IMR-90 (cell line): ENCODE measurements around the gene NDUFS5. TPM values are rescaled to one million over a fixed set of nuclear protein-coding genes. Genes with fewer than 3 reads are reported as not detected.

Experiments used
- ATAC-seq: fragments of 200-7000 bp; cut with Tn5 transposase; 2 replicates; pipeline ENCODE4 v1.9.1; 2020; ENCODE audit warnings: low read depth, mild to moderate bottlenecking, moderate library complexity
- BruUV-seq: library from RNA; stranded (reverse); fragments of 400-500 nt; replicated peaks from 2 replicates; lab custom pipeline; 2021; lab: Mats Ljungman, UMichigan
- CTCF ChIA-PET: fragments of 300-600 bp; formaldehyde crosslinking; extraction: SDS; loops from one replicate; lab custom pipeline; 2021; ENCODE audit warnings: antibody characterized with exemption; lab: Yijun Ruan, JAX
- POLR2A ChIA-PET: fragments of 300-600 bp; sonication (Branson Sonifier 250); formaldehyde crosslinking; loops from one replicate; lab custom pipeline; 2022; ENCODE audit warnings: antibody characterized with exemption; ENCODE audit not compliant: unreplicated experiment; lab: Charles Lee
- DNase-seq: peaks from one replicate; pipeline ENCODE4 v3.0.0; 2013
- H2AFZ ChIP-seq: replicated peaks from 2 replicates; pipeline ENCODE3; 2013; ENCODE audit warnings: low read length, mild to moderate bottlenecking; ENCODE audit not compliant: poor library complexity
- H2AK5ac ChIP-seq: 2 replicates; pipeline ENCODE4 v1.6.1; 2013; ENCODE audit warnings: low read depth, low read length, inconsistent platforms
- H2AK9ac ChIP-seq: replicated peaks from 2 replicates; pipeline ENCODE3; 2013; ENCODE audit warnings: mild to moderate bottlenecking, low read depth, low read length, moderate library complexity; ENCODE audit not compliant: poor library complexity
- H2BK120ac ChIP-seq: 2 replicates; pipeline ENCODE4 v1.6.1; 2013; ENCODE audit warnings: low read depth, low read length, inconsistent platforms
- H2BK15ac ChIP-seq: 3 replicates; pipeline ENCODE4 v1.6.1; 2013; ENCODE audit warnings: low read depth, low read length, inconsistent platforms
- H2BK20ac ChIP-seq: 2 replicates; pipeline ENCODE4 v1.6.1; 2013; ENCODE audit warnings: low read depth, mild to moderate bottlenecking, inconsistent platforms, low read length, moderate library complexity
- H2BK5ac ChIP-seq: 2 replicates; pipeline ENCODE4 v1.6.1; 2013; ENCODE audit warnings: mild to moderate bottlenecking, low read depth, low read length, inconsistent platforms; ENCODE audit not compliant: poor library complexity, severe bottlenecking
- H3K14ac ChIP-seq: replicated peaks from 2 replicates; pipeline ENCODE4 v1.6.1; 2013; ENCODE audit warnings: low read depth, low read length, inconsistent platforms
- H3K18ac ChIP-seq: 2 replicates; pipeline ENCODE4 v1.6.1; 2013; ENCODE audit warnings: low read depth, low read length, control low read depth
- H3K23ac ChIP-seq: 2 replicates; pipeline ENCODE4 v1.6.1; 2013; ENCODE audit warnings: low read depth, low read length, inconsistent platforms
- H3K27ac ChIP-seq: 2 replicates; pipeline ENCODE4 v1.5.1; 2013; ENCODE audit warnings: mild to moderate bottlenecking, control low read depth, low read length; ENCODE audit not compliant: insufficient read depth
- H3K27me3 ChIP-seq: 2 replicates; pipeline ENCODE4 v1.6.1; 2013; ENCODE audit warnings: low read length; ENCODE audit not compliant: control insufficient read depth, insufficient read depth
- H3K36me3 ChIP-seq: 2 replicates; pipeline ENCODE4 v1.6.1; 2013; ENCODE audit warnings: low read length, mixed read lengths; ENCODE audit not compliant: control insufficient read depth, insufficient read depth
- H3K4ac ChIP-seq: 2 replicates; pipeline ENCODE4 v1.6.1; 2013; ENCODE audit warnings: low read depth, low read length, inconsistent platforms
- H3K4me1 ChIP-seq: 2 replicates; pipeline ENCODE4 v1.6.1; 2013; ENCODE audit warnings: low read length, mixed read lengths; ENCODE audit not compliant: control insufficient read depth, insufficient read depth
- H3K4me2 ChIP-seq: 2 replicates; pipeline ENCODE4 v1.6.1; 2013; ENCODE audit warnings: low read depth, mild to moderate bottlenecking, control low read depth, low read length, moderate library complexity
- H3K4me3 ChIP-seq: 2 replicates; pipeline ENCODE4 v1.5.1; 2013; ENCODE audit warnings: low read depth, mild to moderate bottlenecking, control low read depth, low read length, moderate library complexity; ENCODE audit not compliant: insufficient read depth
- H3K56ac ChIP-seq: 2 replicates; pipeline ENCODE4 v1.6.1; 2013; ENCODE audit warnings: low read length, inconsistent platforms; ENCODE audit not compliant: insufficient read depth; ENCODE audit errors: extremely low read depth
- H3K79me1 ChIP-seq, 2 experiments: 2 replicates each; pipeline ENCODE4 v1.6.1; 2013; ENCODE audit warnings: low read length in 2 of 2, inconsistent platforms in 1 of 2, low read depth in 1 of 2
- H3K9ac ChIP-seq: 2 replicates; pipeline ENCODE4 v1.6.1; 2013; ENCODE audit warnings: low read depth, low read length, control low read depth
- H3K9me1 ChIP-seq: 2 replicates; pipeline ENCODE4 v1.6.1; 2013; ENCODE audit warnings: low read length, inconsistent platforms; ENCODE audit not compliant: insufficient read depth
- H3K9me3 ChIP-seq: 2 replicates; pipeline ENCODE4 v1.6.1; 2013; ENCODE audit warnings: low read length; ENCODE audit not compliant: control insufficient read depth, insufficient read depth
- H4K20me1 ChIP-seq: 2 replicates; pipeline ENCODE4 v1.6.1; 2013; ENCODE audit warnings: low read length, inconsistent platforms; ENCODE audit not compliant: insufficient read depth
- H4K5ac ChIP-seq: 2 replicates; pipeline ENCODE4 v1.6.1; 2013; ENCODE audit warnings: mild to moderate bottlenecking, low read depth, low read length, control low read depth
- H4K8ac ChIP-seq, 2 experiments: 2 replicates each; pipeline ENCODE4 v1.6.1; 2013; ENCODE audit warnings: low read depth in 2 of 2, low read length in 2 of 2, control low read depth in 1 of 2, inconsistent platforms in 1 of 2
- H4K91ac ChIP-seq: 2 replicates; pipeline ENCODE4 v1.6.1; 2013; ENCODE audit warnings: low read depth, low read length, inconsistent platforms; ENCODE audit not compliant: insufficient read depth
- BHLHE40 ChIP-seq: fragments of 150-350 bp; IDR thresholded peaks from 2 replicates; pipeline ENCODE4 v1.6.1; 2016; ENCODE audit warnings: mild to moderate bottlenecking, low read depth, low read length
- CEBPB ChIP-seq: IDR thresholded peaks from 2 replicates; pipeline ENCODE4 v1.6.1; 2012; ENCODE audit warnings: low read depth, low read length, improper control_type of control experiment
- CHD1 ChIP-seq: IDR thresholded peaks from 2 replicates; pipeline ENCODE4 v1.6.1; 2012; ENCODE audit warnings: low read depth, low read length, improper control_type of control experiment
- CTCF ChIP-seq: conservative IDR thresholded peaks from 2 replicates; pipeline ENCODE4 v1.5.1; 2012; ENCODE audit warnings: mild to moderate bottlenecking, low read depth, low read length, improper control_type of control experiment
- ELK1 ChIP-seq: fragments of 150-350 bp; IDR thresholded peaks from 2 replicates; pipeline ENCODE4 v1.6.1; 2016; ENCODE audit warnings: low read depth, mild to moderate bottlenecking, low read length, moderate library complexity, borderline replicate concordance
- FOS ChIP-seq: fragments of 150-350 bp; IDR thresholded peaks from 2 replicates; pipeline ENCODE4 v1.6.1; 2016; ENCODE audit warnings: low read depth, low read length
- MAFK ChIP-seq: IDR thresholded peaks from 2 replicates; pipeline ENCODE4 v1.6.1; 2012; ENCODE audit warnings: low read depth, low read length, improper control_type of control experiment
- MAZ ChIP-seq: IDR thresholded peaks from 2 replicates; pipeline ENCODE4 v1.6.1; 2012; ENCODE audit warnings: low read depth, mild to moderate bottlenecking, low read length, improper control_type of control experiment, moderate library complexity, borderline replicate concordance
- MXI1 ChIP-seq: IDR thresholded peaks from 2 replicates; pipeline ENCODE4 v1.6.1; 2012; ENCODE audit warnings: low read depth, mild to moderate bottlenecking, low read length, moderate library complexity, borderline replicate concordance
- NFE2L2 ChIP-seq: fragments of 150-350 bp; IDR thresholded peaks from 2 replicates; pipeline ENCODE4 v1.6.1; 2016; ENCODE audit warnings: low read depth, mild to moderate bottlenecking, low read length
- POLR2A ChIP-seq: IDR thresholded peaks from 2 replicates; pipeline ENCODE4 v1.6.1; 2012; ENCODE audit warnings: mild to moderate bottlenecking, low read depth, low read length
- RCOR1 ChIP-seq: IDR thresholded peaks from 2 replicates; pipeline ENCODE4 v1.6.1; 2012; ENCODE audit warnings: mild to moderate bottlenecking, low read length, improper control_type of control experiment; ENCODE audit not compliant: insufficient replicate concordance
- RFX5 ChIP-seq: IDR thresholded peaks from 2 replicates; pipeline ENCODE4 v1.8.0; 2012; ENCODE audit warnings: low read depth, mild to moderate bottlenecking, low read length, moderate library complexity
- SMC3 ChIP-seq: fragments of 150-350 bp; IDR thresholded peaks from 2 replicates; pipeline ENCODE4 v1.6.1; 2016; ENCODE audit warnings: low read depth, mild to moderate bottlenecking, antibody characterized with exemption, low read length, moderate library complexity
- USF2 ChIP-seq: fragments of 150-350 bp; IDR thresholded peaks from 2 replicates; pipeline ENCODE4 v1.6.1; 2017; ENCODE audit warnings: mild to moderate bottlenecking, antibody characterized with exemption, low read length, low read depth
- WGBS, 2 experiments: methylation state at CpG; one replicate each; pipeline versions ENCODE4 v1.1.5 to v1.1.7; 2013; ENCODE audit warnings: missing lambda C conversion rate in 2 of 2; ENCODE audit not compliant: insufficient read length in 1 of 2; ENCODE audit errors: extremely low coverage in 2 of 2; 5-methylcytosine and 5-hydroxymethylcytosine counted together
- dilution Hi-C: fragments of 300-500 bp; cut with HindIII; formaldehyde crosslinking; loops from one replicate; pipeline ENCODE4 v1.14.3; 2018; ENCODE audit warnings: low sequenced_read_pairs; ENCODE audit not compliant: unreplicated experiment
- in situ Hi-C: fragments of 300-500 bp; cut with MboI; formaldehyde crosslinking; loops from 3 replicates; pipeline ENCODE4 v1.14.3; 2019; ENCODE audit warnings: low sequenced_read_pairs, inconsistent platforms, mixed read lengths
- intact Hi-C: fragments of 100-400 bp; cut with micrococcal nuclease; formaldehyde crosslinking; loops from 2 replicates; pipeline ENCODE4 v1.10.0; 2022
- polyA plus RNA-seq, 3 experiments: library from polyadenylated mRNA; depleted of rRNA; stranded (reverse); fragments of >200 nt; gene quantifications; 2 replicates each; pipeline ENCODE4 v1.2.3, GENCODE V29; 2012; ENCODE audit warnings: low replicate concordance in 1 of 3
- total RNA-seq: library from RNA; depleted of rRNA; stranded (reverse); fragments of >200 nt; gene quantifications from 2 replicates; pipeline ENCODE4 v1.2.3, GENCODE V29; 2012

The NDUFS5 gene
- total and polyA plus RNA-seq, 2 of the 4 experiments (the other 2 are of a cell fraction), result 645 to 1,092 TPM

GRCh38 chr1:39063775-39064174, 37.6 kb downstream of the NDUFS5 start:
- no peak overlapping the region for H2AFZ ChIP-seq

More at GRCh38 chr1:39063775-39064174, 37.6 kb downstream of the NDUFS5 start:
- H4K8ac ChIP-seq, result no peak overlapping the region
- no peak overlapping the region for H3K4me2 ChIP-seq
- no peak overlapping the region for H3K4ac ChIP-seq
- no peak overlapping the region for H3K9ac ChIP-seq
- no peak overlapping the region for H2BK5ac ChIP-seq
- no peaks in the 10 kb centered on the region for H3K4me1 ChIP-seq
- no TSS peak for BruUV-seq
- H3K9me3 ChIP-seq, result no peaks in the 10 kb centered on the region
- H3K4me3 ChIP-seq, result no peak overlapping the region
- H4K20me1 ChIP-seq, result no peaks in the 10 kb centered on the region
- intact Hi-C loops, result no loop called here
- H3K27ac ChIP-seq, result no peak overlapping the region
- DNase-seq, result no peak
- no peak overlapping the region for H4K91ac ChIP-seq
- no peaks in the 10 kb centered on the region for H3K27me3 ChIP-seq
- no peak overlapping the region for H2AK9ac ChIP-seq
- H3K36me3 ChIP-seq, result no peaks in the 10 kb centered on the region
- no peaks in the 10 kb centered on the region for H3K9me1 ChIP-seq
- dilution Hi-C loops, result no loop called here
- WGBS, 2 experiments, result no CpG with 5 or more reads among the region's 6 CpGs
- H3K14ac ChIP-seq, result no peak overlapping the region
- no peak overlapping the region for H3K18ac ChIP-seq
- H3K56ac ChIP-seq, result no peak overlapping the region
- H2AK5ac ChIP-seq, result no peak overlapping the region
- in situ Hi-C loops, result no loop called here
- TF ChIP-seq BHLHE40 (no peak), CHD1 (no peak), RCOR1 (no peak), CEBPB (no peak), USF2 (no peak), FOS (no peak), POLR2A (no peak), MAZ (no peak), SMC3 (no peak), RFX5 (no peak), ELK1 (no peak), NFE2L2 (no peak), MXI1 (no peak), MAFK (no peak), CTCF (no peak)
- H3K79me1 ChIP-seq, result no peaks in the 10 kb centered on the region
- H3K23ac ChIP-seq, result no peak overlapping the region
- ChIA-PET POLR2A (no interaction called here), CTCF (no interaction called here)
- no peak overlapping the region for H4K5ac ChIP-seq
- no peak overlapping the region for H2BK120ac ChIP-seq
- ATAC-seq, result no peak
- H2BK15ac ChIP-seq, result no peak overlapping the region
- no peak overlapping the region for H2BK20ac ChIP-seq
